ENCODE data around the gene ATP12A. TPM values are rescaled to one million over a fixed set of nuclear protein-coding genes. Genes with fewer than 3 reads are reported as not detected.
A peak's percentile ranks its signal among the peaks of the same experiment; 100 is the strongest.

Gene ATP12A
- total RNA-seq, 2 donors from 2014 or later = under 0.01 to 0.26 TPM

- no peak for ATAC-seq
- TF ChIP-seq CTCF (IDR thresholded peaks at IDR 0.05) = no peak
- no peak for TF ChIP-seq POLR2A (IDR thresholded peaks at IDR 0.05)
- Histone ChIP-seq H3K9me3 (no peaks in the 10 kb centered on the region), H3K27ac (no peak overlapping the region), H3K4me3 (no peak overlapping the region), H3K36me3 (replicated peaks in 1 of 2; ENCODE audit: insufficient read depth in 1 of 2, low read depth in 2 of 2) (no peaks in the 10 kb centered on the region), H3K27me3 (no peaks in the 10 kb centered on the region), H3K4me1 (peaks cover 8% of the 10 kb centered on the region)
- DNase-seq = peak in 1 of 4 donors; percentile 6
- WGBS, 2 donors = 76 to 90% methylated on average over 18 of the region's 18 CpGs
- intact Hi-C loops (cut with DNase I) = no loop called here
Observed at GRCh38 chr13:24709186-24709913, 29.1 kb downstream of the ATP12A start.

- intact Hi-C loops (cut with DNase I) = no loop called here
- peak in 2 of 4 donors; percentile 21 to 49 for DNase-seq
- no peaks in the 10 kb centered on the region for H3K27me3 ChIP-seq
- H3K4me3 ChIP-seq = no peak overlapping the region
- H3K4me1 ChIP-seq = peaks cover 8% of the 10 kb centered on the region
- no peak overlapping the region for H3K27ac ChIP-seq
- TF ChIP-seq POLR2A (IDR thresholded peaks at IDR 0.05) = no peak
- TF ChIP-seq CTCF (IDR thresholded peaks at IDR 0.05) = no peak
- no peaks in the 10 kb centered on the region for H3K36me3 ChIP-seq (replicated peaks in 1 of 2; ENCODE audit: insufficient read depth in 1 of 2, low read depth in 2 of 2)
- peak; percentile 50 for ATAC-seq
- H3K9me3 ChIP-seq = no peaks in the 10 kb centered on the region
- WGBS, 2 donors = 0 to 18% methylated on average over 2 of the region's 2 CpGs
Observed at GRCh38 chr13:24713022-24713421, 32.8 kb downstream of the ATP12A start.

GRCh38 chr13:24716011-24716410 lies 35.8 kb downstream of the ATP12A start:
- ATAC-seq (no peak), DNase-seq (no peak)
- Histone ChIP-seq H3K4me1 (peaks cover 8% of the 10 kb centered on the region), H3K27me3 (no peaks in the 10 kb centered on the region), H3K27ac (no peak overlapping the region), H3K9me3 (no peaks in the 10 kb centered on the region), H3K36me3 (replicated peaks in 1 of 2; ENCODE audit: insufficient read depth in 1 of 2, low read depth in 2 of 2) (no peaks in the 10 kb centered on the region), H3K4me3 (no peak overlapping the region)
- 48 to 57% methylated on average over 5 of the region's 5 CpGs for WGBS, 2 donors
- no peak for TF ChIP-seq POLR2A (IDR thresholded peaks at IDR 0.05)
- TF ChIP-seq CTCF (IDR thresholded peaks at IDR 0.05) = no peak
- intact Hi-C loops (cut with DNase I) = no loop called here

GRCh38 chr13:24716446-24716845 lies 36.2 kb downstream of the ATP12A start:
- WGBS, 2 donors = 55 to 62% methylated on average over 7 of the region's 7 CpGs
- Histone ChIP-seq H3K4me1 (peaks cover 8% of the 10 kb centered on the region), H3K27ac (no peak overlapping the region), H3K4me3 (no peak overlapping the region), H3K36me3 (replicated peaks in 1 of 2; ENCODE audit: insufficient read depth in 1 of 2, low read depth in 2 of 2) (no peaks in the 10 kb centered on the region), H3K27me3 (no peaks in the 10 kb centered on the region), H3K9me3 (no peaks in the 10 kb centered on the region)
- TF ChIP-seq POLR2A (IDR thresholded peaks at IDR 0.05) = no peak
- TF ChIP-seq CTCF (IDR thresholded peaks at IDR 0.05) = no peak
- ATAC-seq = no peak
- no peak for DNase-seq
- intact Hi-C loops (cut with DNase I) = no loop called here

- H3K27me3 ChIP-seq = no peaks in the 10 kb centered on the region
- H3K27ac ChIP-seq = no peak overlapping the region
- ATAC-seq = no peak
- no peak for TF ChIP-seq CTCF (IDR thresholded peaks at IDR 0.05)
- no peak for TF ChIP-seq POLR2A (IDR thresholded peaks at IDR 0.05)
- DNase-seq = no peak
- no peaks in the 10 kb centered on the region for H3K36me3 ChIP-seq (replicated peaks in 1 of 2; ENCODE audit: insufficient read depth in 1 of 2, low read depth in 2 of 2)
- H3K9me3 ChIP-seq = no peaks in the 10 kb centered on the region
- H3K4me1 ChIP-seq = peaks cover 8% of the 10 kb centered on the region
- 55 to 61% methylated on average over 4 of the region's 4 CpGs for WGBS, 2 donors
- intact Hi-C loops (cut with DNase I) = no loop called here
- no peak overlapping the region for H3K4me3 ChIP-seq
Observed at GRCh38 chr13:24717217-24717616, 37.0 kb downstream of the ATP12A start.

Data from body of pancreas (tissue), 4 donors.